KBM-7 (cell line): ENCODE data around the gene IL7R.
"Not testable (repeated sequence)": the region's sequence is repeated elsewhere in the genome, so short reads cannot be mapped to it uniquely, and the experiment has no call there.

Source experiments
- DNase-seq: peaks from one replicate; pipeline ENCODE4 v3.0.0-alpha.2; 2015
- in situ Hi-C: fragments of 300-500 bp; cut with MboI; formaldehyde crosslinking; loops from 2 replicates; pipeline ENCODE4 v1.14.3; 2020; ENCODE audit warnings: low sequenced_read_pairs, low pct_unique_long_range_greater_than_20kb, mixed read lengths

Gene IL7R

DNA sequence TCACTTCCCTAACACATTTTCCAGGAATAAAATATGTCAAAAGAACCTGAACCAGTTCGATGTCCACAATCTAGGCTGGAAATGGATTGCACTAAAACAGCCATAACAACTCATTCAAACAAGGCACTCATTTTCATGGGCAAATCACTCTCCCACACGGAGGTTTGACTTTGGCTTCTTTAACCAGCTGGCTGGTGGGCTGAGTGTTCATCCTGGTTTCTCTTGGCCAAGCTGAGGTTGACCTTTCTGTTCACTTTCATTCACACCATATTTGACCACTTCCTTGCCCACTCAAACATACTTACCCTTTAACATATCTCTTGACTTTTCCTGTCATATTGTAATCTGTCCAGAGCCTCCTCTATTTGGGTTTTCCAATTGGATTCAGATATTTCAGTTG is 5.4 kb downstream of the IL7R start:
- DNase-seq, result no peak
- in situ Hi-C loops, result no loop called here

- in situ Hi-C loops, result no loop called here
- DNase-seq, result peak; percentile 72
These were observed 6.5 kb downstream of the IL7R start for GRCh38 chr5:35863159-35863558.

DNA sequence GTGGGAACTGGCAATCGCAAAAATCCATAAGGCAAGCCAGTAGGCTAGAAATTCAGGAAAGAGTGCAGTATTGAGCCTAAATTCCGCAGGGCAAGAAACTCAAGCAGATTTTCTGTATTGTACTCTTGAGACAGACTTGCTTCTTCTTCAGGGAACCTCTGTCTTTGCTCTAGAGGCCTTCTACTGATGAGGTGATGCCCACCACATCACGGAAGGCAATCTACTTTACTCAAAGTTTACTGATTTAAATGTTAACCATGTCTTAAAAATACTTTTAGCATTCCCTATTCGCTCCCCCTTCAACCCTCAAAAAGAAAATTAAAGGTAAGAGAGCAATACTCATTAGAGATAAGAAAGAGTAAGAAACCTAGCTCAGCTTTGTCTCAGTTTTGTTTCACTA is 11.3 kb downstream of the IL7R start:
- no peak for DNase-seq
- in situ Hi-C loops, result no loop called here

DNA sequence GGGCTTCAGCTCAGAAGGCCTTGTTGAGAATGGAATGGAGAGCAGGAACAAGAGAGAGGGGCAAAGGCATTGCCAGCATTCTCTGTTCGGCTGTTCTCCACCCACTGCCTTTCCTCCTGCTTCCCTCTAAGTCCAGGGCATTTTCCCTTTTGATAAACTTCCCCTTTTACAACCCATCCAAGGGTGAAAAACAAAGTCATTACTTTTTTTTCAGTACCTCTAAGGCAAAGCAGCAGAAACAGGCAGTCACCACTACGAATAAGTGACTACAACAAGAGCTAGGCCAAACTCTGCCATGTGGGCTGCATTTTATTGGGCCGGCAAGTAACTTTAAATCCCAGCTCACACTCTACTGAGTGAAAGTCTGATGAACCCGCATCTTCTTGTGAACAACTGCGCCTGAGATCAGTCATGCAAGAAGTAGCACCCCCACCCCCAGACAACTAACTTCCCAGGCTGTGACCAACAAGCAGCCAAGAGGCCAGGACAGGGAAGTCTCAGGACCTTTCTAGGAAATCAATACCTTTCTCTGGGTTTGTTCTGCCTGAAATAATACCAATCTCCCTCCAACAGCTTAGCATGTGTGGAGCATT is 13.1 kb downstream of the IL7R start:
- in situ Hi-C loops, result no loop called here
- DNase-seq, result peak; percentile 75

DNA sequence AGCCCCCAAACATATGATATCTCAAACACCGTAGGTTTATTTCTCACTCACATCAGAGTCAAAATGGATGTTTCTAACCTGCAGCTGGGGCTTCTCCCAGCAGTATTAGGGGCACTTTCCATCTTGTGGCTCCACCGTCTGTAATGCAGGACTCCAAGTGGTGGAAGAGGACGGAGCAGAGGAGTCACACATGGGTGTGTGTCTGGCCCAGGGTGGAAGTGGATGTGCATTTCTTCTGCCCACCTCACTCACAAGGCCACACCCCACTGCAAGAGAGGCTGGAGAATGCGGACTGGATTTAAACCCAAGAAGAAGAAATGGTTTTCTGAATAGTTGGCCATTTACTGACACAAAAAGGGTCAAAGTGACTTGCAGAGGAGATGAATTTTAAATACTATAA is 13.9 kb downstream of the IL7R start:
- in situ Hi-C loops, result no loop called here
- DNase-seq, result no peak

GRCh38 chr5:35876454-35876853 is 19.8 kb downstream of the IL7R start:
- in situ Hi-C loops, result no loop called here
- peak; percentile 18 for DNase-seq

- in situ Hi-C loops, result no loop called here
- no peak for DNase-seq
These were observed 20.2 kb downstream of the IL7R start for GRCh38 chr5:35876922-35877321.

DNA sequence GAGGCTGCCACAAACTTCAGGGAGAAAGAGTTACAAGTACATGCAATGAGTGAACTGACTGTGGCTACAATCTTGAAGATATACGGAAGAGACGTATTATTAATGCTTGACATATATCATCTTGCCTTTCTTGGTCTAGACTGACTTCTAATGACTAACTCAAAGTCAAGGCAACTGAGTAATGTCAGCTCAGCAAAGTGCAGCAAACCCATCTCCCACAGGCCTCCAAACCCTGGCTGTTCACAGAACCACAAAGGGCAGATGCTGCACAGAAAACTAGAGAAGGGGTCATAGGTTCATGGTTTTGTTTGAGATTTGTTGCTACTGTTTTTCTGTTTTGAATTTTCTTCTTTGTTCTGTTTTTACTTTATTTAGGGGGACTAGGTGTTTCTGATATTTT is 21.0 kb downstream of the IL7R start:
- DNase-seq, result no peak
- in situ Hi-C loops, result no loop called here

DNA sequence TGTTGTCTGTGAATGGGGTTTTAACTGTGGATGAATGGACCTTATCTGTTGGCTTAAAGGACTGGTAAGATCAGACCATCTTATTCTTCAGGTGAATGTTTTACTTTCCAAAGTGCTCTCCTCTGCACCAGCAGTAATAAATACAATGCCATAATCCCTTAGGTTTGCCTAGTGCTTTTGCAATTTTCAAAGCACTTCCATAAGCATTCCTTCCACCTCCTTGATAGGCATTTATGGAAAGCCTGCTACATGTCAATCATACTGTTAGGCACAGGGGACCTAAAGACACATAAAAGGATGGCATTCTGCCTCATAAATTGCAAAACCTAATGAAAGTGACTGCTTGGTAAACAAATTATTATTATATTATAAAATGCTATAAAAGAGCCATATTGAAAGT is 21.4 kb downstream of the IL7R start:
- in situ Hi-C loops, result no loop called here
- no peak for DNase-seq

GRCh38 chr5:35879096-35879495 is 22.4 kb downstream of the IL7R start:
- in situ Hi-C loops, result no loop called here
- no peak for DNase-seq

GRCh38 chr5:35879649-35880048 is 23.0 kb downstream of the IL7R start:
- DNase-seq, result no peak
- in situ Hi-C loops, result no loop called here

- in situ Hi-C loops, result no loop called here
These were observed 23.5 kb downstream of the IL7R start for GRCh38 chr5:35880156-35880555.

GRCh38 chr5:35881758-35882157 is 25.1 kb downstream of the IL7R start:
- no peak for DNase-seq
- in situ Hi-C loops, result no loop called here

More at GRCh38 chr5:35880156-35880555, 23.5 kb downstream of the IL7R start:
- peak; percentile 56 for DNase-seq

DNA sequence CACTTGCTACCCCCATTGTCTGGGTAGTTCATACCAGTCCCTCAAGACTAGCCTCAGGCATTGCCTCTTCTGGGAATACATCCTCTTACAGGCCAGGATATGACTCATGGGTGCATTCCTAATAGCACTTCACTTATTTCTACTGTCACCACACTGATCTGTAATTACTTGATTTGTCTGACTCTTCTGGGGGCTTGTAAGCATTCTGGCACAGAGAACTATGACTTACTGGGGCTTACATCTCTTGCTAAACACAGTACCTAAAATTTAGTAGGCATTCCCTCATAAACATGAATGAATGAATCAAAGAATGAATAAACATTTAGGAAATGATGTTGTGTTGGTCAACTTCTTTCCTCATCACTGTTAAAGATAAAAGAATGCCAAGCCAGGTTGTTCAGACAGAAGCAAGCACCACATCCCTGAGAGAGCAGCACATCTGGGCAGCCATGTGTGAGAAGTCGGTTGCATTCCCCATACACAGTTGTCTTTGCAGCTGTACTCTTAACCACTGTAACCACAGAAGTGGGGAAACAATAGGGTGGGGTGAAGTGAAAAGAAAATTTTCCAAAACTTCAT is 27.6 kb downstream of the IL7R start:
- DNase-seq, result peak; percentile 59
- in situ Hi-C loops, result no loop called here

- no peak for DNase-seq
- in situ Hi-C loops, result no loop called here
These were observed 28.1 kb downstream of the IL7R start for GRCh38 chr5:35884773-35885172.

DNA sequence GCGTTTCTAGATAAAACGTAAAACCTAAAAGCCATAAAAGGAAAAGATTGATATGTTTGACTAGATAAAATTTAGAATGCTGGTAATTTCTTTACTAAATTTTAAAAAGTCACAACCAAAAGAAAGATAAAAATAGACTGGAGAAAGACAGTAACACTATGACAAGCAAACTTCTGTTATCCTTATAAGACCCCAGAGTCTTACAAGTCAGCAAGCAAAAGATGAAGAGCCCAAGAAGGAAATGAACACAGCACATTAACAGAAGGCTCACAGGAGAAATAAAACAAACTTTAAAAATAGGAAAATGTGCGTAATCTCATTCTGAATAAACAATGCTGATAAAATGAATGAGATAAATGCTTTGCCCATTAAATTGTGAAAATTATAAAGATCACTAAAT is 29.7 kb downstream of the IL7R start:
- in situ Hi-C loops, result no loop called here
- DNase-seq, result no peak

DNA sequence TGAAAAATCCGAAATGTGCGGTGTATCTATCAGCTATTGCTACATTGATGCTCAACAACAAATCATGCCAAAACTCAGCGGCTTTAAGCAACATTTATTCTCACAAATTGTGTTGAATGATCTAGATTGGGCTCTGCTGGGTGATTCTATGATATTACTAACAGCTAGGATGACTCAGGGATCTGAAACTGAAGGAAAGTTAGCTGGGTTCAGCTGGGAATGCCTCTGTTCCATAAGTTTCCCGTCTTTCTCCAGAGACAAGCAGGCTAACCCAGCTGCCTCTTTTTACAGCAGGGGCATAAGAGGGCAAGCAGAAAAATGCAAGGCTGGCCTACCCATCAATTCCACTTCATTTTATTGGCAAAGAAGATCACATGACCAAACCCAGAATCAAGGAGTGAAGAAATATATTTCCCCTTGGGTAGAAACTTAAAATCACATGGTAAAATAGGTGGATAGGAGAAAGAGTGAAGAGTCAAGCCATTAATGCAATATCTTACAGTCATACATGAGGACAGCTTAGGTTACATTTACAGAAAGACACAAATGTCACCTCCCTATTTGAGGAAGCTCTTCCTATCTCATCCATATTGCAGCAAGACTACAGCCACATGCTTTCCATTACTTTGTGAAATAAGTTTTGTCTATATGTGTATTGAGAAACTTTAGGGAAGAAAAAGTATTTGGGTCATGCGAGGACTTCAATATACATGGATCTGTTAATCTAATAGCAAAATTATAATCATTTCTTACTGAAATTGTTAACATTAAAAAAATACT is 30.8 kb downstream of the IL7R start:
- in situ Hi-C loops, result no loop called here
- no peak for DNase-seq

GRCh38 chr5:35890021-35891020 is 33.6 kb downstream of the IL7R start:
- in situ Hi-C loops, result no loop called here
- no peak for DNase-seq

DNA sequence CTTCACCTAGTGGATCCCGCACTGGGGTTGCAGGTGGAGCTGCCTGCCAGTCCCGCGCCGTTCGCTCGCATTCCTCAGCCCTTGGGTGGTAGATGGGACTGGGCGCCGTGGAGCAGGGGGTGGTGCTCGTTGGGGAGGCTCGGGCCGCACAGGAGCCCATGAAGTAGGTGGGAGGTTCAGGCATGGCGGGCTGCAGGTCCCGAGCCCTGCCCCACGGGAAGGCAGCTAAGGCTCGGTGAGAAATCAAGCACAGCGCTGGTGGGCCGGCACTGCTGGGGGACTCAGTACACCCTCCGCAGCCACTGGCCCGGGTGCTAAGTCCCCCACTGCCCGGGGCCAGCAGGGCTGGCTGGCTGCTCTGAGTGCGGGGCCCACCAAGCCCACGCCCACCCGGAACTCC is 36.1 kb downstream of the IL7R start:
- not testable (repeated sequence) for DNase-seq

More for the DNA sequence above, 36.1 kb downstream of the IL7R start:
- in situ Hi-C loops, result not testable (repeated sequence)
